ENCODE measurements around the gene UGT1A5. TPM values are rescaled to one million over a fixed set of nuclear protein-coding genes. Genes with fewer than 3 reads are reported as not detected.

The UGT1A5 gene
- polyA plus RNA-seq, 1 experiment, result not detected

GRCh38 chr2:233811732-233812131, 99.0 kb downstream of the UGT1A5 start:
- no peak for DNase-seq (ENCODE audit: low read depth)
- POLR2A ChIA-PET, result no interaction called here
- TF ChIP-seq, protein P1, sequence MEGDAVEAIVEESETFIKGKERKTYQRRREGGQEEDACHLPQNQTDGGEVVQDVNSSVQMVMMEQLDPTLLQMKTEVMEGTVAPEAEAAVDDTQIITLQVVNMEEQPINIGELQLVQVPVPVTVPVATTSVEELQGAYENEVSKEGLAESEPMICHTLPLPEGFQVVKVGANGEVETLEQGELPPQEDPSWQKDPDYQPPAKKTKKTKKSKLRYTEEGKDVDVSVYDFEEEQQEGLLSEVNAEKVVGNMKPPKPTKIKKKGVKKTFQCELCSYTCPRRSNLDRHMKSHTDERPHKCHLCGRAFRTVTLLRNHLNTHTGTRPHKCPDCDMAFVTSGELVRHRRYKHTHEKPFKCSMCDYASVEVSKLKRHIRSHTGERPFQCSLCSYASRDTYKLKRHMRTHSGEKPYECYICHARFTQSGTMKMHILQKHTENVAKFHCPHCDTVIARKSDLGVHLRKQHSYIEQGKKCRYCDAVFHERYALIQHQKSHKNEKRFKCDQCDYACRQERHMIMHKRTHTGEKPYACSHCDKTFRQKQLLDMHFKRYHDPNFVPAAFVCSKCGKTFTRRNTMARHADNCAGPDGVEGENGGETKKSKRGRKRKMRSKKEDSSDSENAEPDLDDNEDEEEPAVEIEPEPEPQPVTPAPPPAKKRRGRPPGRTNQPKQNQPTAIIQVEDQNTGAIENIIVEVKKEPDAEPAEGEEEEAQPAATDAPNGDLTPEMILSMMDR (IDR thresholded peaks at IDR 0.05; ENCODE audit: insufficient read depth, low read depth, low read length), result no peak
- no peaks in the 10 kb centered on the region for H3K36me3 ChIP-seq (ENCODE audit: control insufficient read depth, insufficient read depth, low read length)
- peaks cover 4% of the 10 kb centered on the region; the same call in 1 of the 2 replicates for H3K27me3 ChIP-seq (ENCODE audit: control insufficient read depth, insufficient read depth, low read length)
- CTCF ChIA-PET, result no interaction called here
- H3K4me3 ChIP-seq (ENCODE audit: low read depth, low read length), result no peak overlapping the region

DNA sequence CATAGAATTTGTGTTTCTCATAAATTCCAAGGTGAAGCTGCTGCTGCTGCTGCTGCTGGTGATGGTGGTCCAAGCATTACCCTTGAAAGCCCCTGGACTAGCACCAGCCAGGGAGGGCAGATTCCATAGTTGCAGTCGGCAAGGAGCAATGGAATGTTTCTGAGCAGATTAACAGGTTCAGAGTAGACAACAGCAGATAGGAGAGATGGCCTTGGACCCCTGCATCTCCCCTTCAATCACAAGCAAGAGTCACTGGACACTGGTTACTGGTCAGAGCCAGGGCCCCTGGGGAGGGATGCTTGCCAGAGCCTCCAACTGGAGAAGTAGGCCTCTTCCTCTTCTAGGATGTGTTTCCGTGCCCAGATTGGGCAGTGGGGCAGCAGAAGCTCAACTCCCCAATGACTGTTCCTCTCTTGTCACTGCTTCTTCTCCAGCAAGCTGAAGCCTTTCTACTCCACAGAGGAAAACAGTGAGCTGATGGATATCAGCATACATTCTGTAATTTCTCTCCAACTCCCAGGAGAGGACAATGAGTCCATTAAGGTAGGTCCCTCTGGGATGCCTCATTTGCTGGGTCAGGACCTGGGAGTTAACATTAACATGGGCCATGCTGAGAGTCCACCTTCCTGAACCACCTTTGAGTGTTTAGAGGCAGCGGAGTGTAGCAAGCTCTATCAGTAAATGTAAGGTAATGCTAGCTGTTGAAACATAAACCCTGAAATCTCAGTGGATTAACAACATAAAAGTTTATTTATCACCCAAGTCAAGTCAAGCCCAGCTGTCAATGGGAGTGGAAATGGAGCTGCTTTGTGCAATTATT, 100.7 kb downstream of the UGT1A5 start:
- H3K36me3 ChIP-seq (ENCODE audit: control insufficient read depth, insufficient read depth, low read length), result no peaks in the 10 kb centered on the region
- DNase-seq (ENCODE audit: low read depth), result no peak
- H3K27me3 ChIP-seq (ENCODE audit: control insufficient read depth, insufficient read depth, low read length), result peaks cover 3% of the 10 kb centered on the region; the same call in 1 of the 2 replicates
- ChIA-PET CTCF (no interaction called here), POLR2A (no interaction called here)
- no peak overlapping the region for H3K4me3 ChIP-seq (ENCODE audit: low read depth, low read length)
- TF ChIP-seq, protein P1 (IDR thresholded peaks at IDR 0.05; ENCODE audit: insufficient read depth, low read depth, low read length), result no peak

GRCh38 chr2:233814056-233814835, 101.5 kb downstream of the UGT1A5 start:
- 0 out of 2 replicates have a peak, but pooled peaks cover 1% of the 10 kb centered on the region for H3K27me3 ChIP-seq (ENCODE audit: control insufficient read depth, insufficient read depth, low read length)
- no peaks in the 10 kb centered on the region for H3K36me3 ChIP-seq (ENCODE audit: control insufficient read depth, insufficient read depth, low read length)
- H3K4me3 ChIP-seq (ENCODE audit: low read depth, low read length), result no peak overlapping the region
- DNase-seq (ENCODE audit: low read depth), result no peak
- POLR2A ChIA-PET, result no interaction called here
- TF ChIP-seq, protein P1 (IDR thresholded peaks at IDR 0.05; ENCODE audit: insufficient read depth, low read depth, low read length), result no peak
- CTCF ChIA-PET, result no interaction called here

DNA sequence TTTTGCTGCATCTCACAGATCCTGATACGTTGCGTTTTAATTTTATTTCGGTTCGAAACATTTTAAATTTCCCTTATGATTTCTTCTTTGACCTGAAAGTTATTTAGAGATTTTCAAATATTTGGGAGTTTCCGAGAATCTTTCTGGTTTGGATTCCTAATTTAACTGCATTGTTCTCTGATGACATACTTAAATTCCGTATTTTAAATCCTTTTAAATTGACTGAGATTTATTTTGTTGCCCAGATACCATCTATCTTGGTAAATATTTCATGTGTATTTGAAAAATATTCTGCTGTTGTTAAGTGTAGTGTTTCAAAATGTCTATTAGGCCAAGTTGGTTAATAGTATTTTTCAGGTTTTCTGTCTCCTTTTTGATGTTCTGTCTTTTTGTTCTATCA, 103.2 kb downstream of the UGT1A5 start:
- TF ChIP-seq, protein P1 (IDR thresholded peaks at IDR 0.05; ENCODE audit: insufficient read depth, low read depth, low read length), result no peak
- CTCF ChIA-PET, result no interaction called here
- POLR2A ChIA-PET, result no interaction called here
- 0 out of 2 replicates have a peak, but pooled peaks cover 1% of the 10 kb centered on the region for H3K27me3 ChIP-seq (ENCODE audit: control insufficient read depth, insufficient read depth, low read length)
- DNase-seq (ENCODE audit: low read depth), result peak; percentile 21
- H3K4me3 ChIP-seq (ENCODE audit: low read depth, low read length), result no peak overlapping the region
- H3K36me3 ChIP-seq (ENCODE audit: control insufficient read depth, insufficient read depth, low read length), result no peaks in the 10 kb centered on the region

- TF ChIP-seq, protein P1 (IDR thresholded peaks at IDR 0.05; ENCODE audit: insufficient read depth, low read depth, low read length), result no peak
- POLR2A ChIA-PET, result no interaction called here
Measured at GRCh38 chr2:233816334-233816733, 103.6 kb downstream of the UGT1A5 start.

More at GRCh38 chr2:233816334-233816733, 103.6 kb downstream of the UGT1A5 start:
- Histone ChIP-seq H3K36me3 (ENCODE audit: control insufficient read depth, insufficient read depth, low read length) (no peaks in the 10 kb centered on the region), H3K27me3 (ENCODE audit: control insufficient read depth, insufficient read depth, low read length) (0 out of 2 replicates have a peak, but pooled peaks cover 1% of the 10 kb centered on the region), H3K4me3 (ENCODE audit: low read depth, low read length) (no peak overlapping the region)
- no peak for DNase-seq (ENCODE audit: low read depth)
- CTCF ChIA-PET, result no interaction called here

Data from BJ (cell line).